ENCODE results near the gene AKAP5. TPM values are rescaled to one million over a fixed set of nuclear protein-coding genes. Genes with fewer than 3 reads are reported as not detected.

The AKAP5 gene
- total and polyA plus RNA-seq, 4 experiments from 2014 or later = 0.11 to 0.20 (median 0.14) TPM; not detected in 1

- no peaks in the 10 kb centered on the region for H3K9me3 ChIP-seq (ENCODE audit: control insufficient read depth in 1 of 2, low read length in 2 of 2)
- no peak for DNase-seq
- Mint-ChIP-seq H3K27ac (peak overlapping the region; percentile 43 to 85 (median 78)), H3K9me3 (no peaks in the 10 kb centered on the region), H3K36me3 (peaks cover 34 to 57% of the 10 kb centered on the region in 2 donors), H3K27me3 (no peaks in the 10 kb centered on the region), H3K4me3 (peak overlapping the region in 6 of 8 donors; percentile 35 to 76 (median 62)), H3K4me1 (peaks cover 42 to 85% (median 59%) of the 10 kb centered on the region in 4 donors)
- CTCF ChIA-PET (ENCODE audit: partially characterized antibody) = interaction anchor here (1.0 to 8.3 kb wide), 7 partner anchors 9 to 193 kb away, joined by 3 to 69 read pairs (median 13); no protein-coding TSS in a partner anchor
- no peak overlapping the region for H3K27ac ChIP-seq (ENCODE audit: low read depth, low read length)
- H3K36me3 ChIP-seq (ENCODE audit: insufficient read depth, low read length) = peaks cover 8% of the 10 kb centered on the region
- no peak overlapping the region for H3K4me3 ChIP-seq (ENCODE audit: low read length in 2 of 2)
- H3K4me1 ChIP-seq (ENCODE audit: insufficient read depth, low read length) = peaks cover 81% of the 10 kb centered on the region
- no peaks in the 10 kb centered on the region for H3K27me3 ChIP-seq (ENCODE audit: insufficient read depth, low read length)
- POLR2A ChIA-PET (ENCODE audit: partially characterized antibody) = interaction anchor here (1.3 to 22.4 kb wide), 6 partner anchors 9 to 44 kb away, joined by 3 to 318 read pairs (median 6); partner anchors contain the start of genes HSPA2, ZBTB1 and ZBTB25
- intact Hi-C loops (cut with micrococcal nuclease) = loop anchor here (2.0 kb wide), 1 partner anchor 14 kb away; no protein-coding TSS in a partner anchor
Observed at GRCh38 chr14:64496764-64497163, 31.5 kb downstream of the AKAP5 start.

GRCh38 chr14:64500088-64500487, 34.8 kb downstream of the AKAP5 start:
- peak overlapping the region; percentile 79 to 100 (median 96) for H3K4me3 Mint-ChIP-seq
- peaks cover 0 to 3% (median 0%) of the 10 kb centered on the region in 8 donors for H3K9me3 Mint-ChIP-seq
- peak overlapping the region; percentile 100 for H3K27ac ChIP-seq (ENCODE audit: low read depth, low read length)
- ChIA-PET POLR2A (ENCODE audit: partially characterized antibody) (interaction anchor here (3.5 to 12.6 kb wide), 3 partner anchors 11 to 112 kb away, joined by 44 to 318 read pairs (median 47); partner anchors contain the start of gene MTHFD1), CTCF (ENCODE audit: partially characterized antibody) (interaction anchor here (3.4 kb wide), 1 partner anchor 10 kb away, joined by 24 read pairs; no protein-coding TSS in a partner anchor)
- peaks cover 0 to 2% of the 10 kb centered on the region in 2 donors for H3K27me3 Mint-ChIP-seq
- no peaks in the 10 kb centered on the region for H3K27me3 ChIP-seq (ENCODE audit: insufficient read depth, low read length)
- H3K9me3 ChIP-seq (ENCODE audit: control insufficient read depth in 1 of 2, low read length in 2 of 2) = no peaks in the 10 kb centered on the region
- peaks cover 57% of the 10 kb centered on the region for H3K4me1 ChIP-seq (ENCODE audit: insufficient read depth, low read length)
- H3K36me3 Mint-ChIP-seq = peaks cover 14 to 48% of the 10 kb centered on the region in 2 donors
- H3K4me1 Mint-ChIP-seq = peaks cover 26 to 79% (median 39%) of the 10 kb centered on the region in 4 donors
- intact Hi-C loops (cut with micrococcal nuclease) = no loop called here
- no peak overlapping the region for H3K4me3 ChIP-seq (ENCODE audit: low read length in 2 of 2)
- peaks cover 7% of the 10 kb centered on the region for H3K36me3 ChIP-seq (ENCODE audit: insufficient read depth, low read length)
- peak overlapping the region; percentile 82 to 100 (median 97) for H3K27ac Mint-ChIP-seq
- no peak for DNase-seq

- Histone ChIP-seq H3K9me3 (ENCODE audit: control insufficient read depth in 1 of 2, low read length in 2 of 2) (no peaks in the 10 kb centered on the region), H3K4me3 (ENCODE audit: low read length in 2 of 2) (peak overlapping the region; percentile 47 to 77), H3K27ac (ENCODE audit: low read depth, low read length) (peak overlapping the region; percentile 100), H3K4me1 (ENCODE audit: insufficient read depth, low read length) (peaks cover 55% of the 10 kb centered on the region), H3K27me3 (ENCODE audit: insufficient read depth, low read length) (no peaks in the 10 kb centered on the region), H3K36me3 (ENCODE audit: insufficient read depth, low read length) (peaks cover 7% of the 10 kb centered on the region)
- ChIA-PET POLR2A (ENCODE audit: partially characterized antibody) (interaction anchor here (0.9 to 12.6 kb wide), 15 partner anchors 10 to 851 kb away, joined by 3 to 318 read pairs (median 6); partner anchors contain the start of genes AKAP5, CHURC1, HSPA2 and MTHFD1), CTCF (ENCODE audit: partially characterized antibody) (interaction anchor here (1.1 to 5.3 kb wide), 8 partner anchors 9 to 71 kb away, joined by 3 to 28 read pairs (median 10); no protein-coding TSS in a partner anchor)
- peak overlapping the region; percentile 94 to 100 (median 98) for H3K4me3 Mint-ChIP-seq
- DNase-seq = peak; percentile 44 to 62 (median 48)
- intact Hi-C loops (cut with micrococcal nuclease) = loop anchor here (2.0 kb wide), 4 partner anchors 23 to 649 kb away; partner anchors contain the start of gene SYNE2
- peaks cover 0 to 3% (median 0%) of the 10 kb centered on the region in 8 donors for H3K9me3 Mint-ChIP-seq
- H3K27me3 Mint-ChIP-seq = peaks cover 0 to 2% of the 10 kb centered on the region in 2 donors
- H3K36me3 Mint-ChIP-seq = peaks cover 10 to 50% of the 10 kb centered on the region in 2 donors
- H3K27ac Mint-ChIP-seq = peak overlapping the region; percentile 94 to 100 (median 99)
- peaks cover 27 to 79% (median 37%) of the 10 kb centered on the region in 4 donors for H3K4me1 Mint-ChIP-seq
Observed at GRCh38 chr14:64501411-64502171, 36.3 kb downstream of the AKAP5 start.

GRCh38 chr14:64502456-64502855, 37.2 kb downstream of the AKAP5 start:
- intact Hi-C loops (cut with micrococcal nuclease) = loop anchor here (2.0 kb wide), 4 partner anchors 24 to 650 kb away; partner anchors contain the start of gene SYNE2
- Histone ChIP-seq H3K4me3 (ENCODE audit: low read length in 2 of 2) (peak overlapping the region; percentile 47 to 77), H3K27ac (ENCODE audit: low read depth, low read length) (peak overlapping the region; percentile 100), H3K9me3 (ENCODE audit: control insufficient read depth in 1 of 2, low read length in 2 of 2) (no peaks in the 10 kb centered on the region), H3K27me3 (ENCODE audit: insufficient read depth, low read length) (no peaks in the 10 kb centered on the region), H3K36me3 (ENCODE audit: insufficient read depth, low read length) (peaks cover 7% of the 10 kb centered on the region), H3K4me1 (ENCODE audit: insufficient read depth, low read length) (peaks cover 55% of the 10 kb centered on the region)
- peaks cover 0 to 3% (median 0%) of the 10 kb centered on the region in 8 donors for H3K9me3 Mint-ChIP-seq
- H3K36me3 Mint-ChIP-seq = peaks cover 6 to 47% of the 10 kb centered on the region in 2 donors
- peaks cover 0 to 2% of the 10 kb centered on the region in 2 donors for H3K27me3 Mint-ChIP-seq
- ChIA-PET POLR2A (ENCODE audit: partially characterized antibody) (interaction anchor here (0.9 to 12.6 kb wide), 16 partner anchors 9 to 852 kb away, joined by 3 to 318 read pairs (median 5); partner anchors contain the start of genes AKAP5, CHURC1, HSPA2 and MTHFD1), CTCF (ENCODE audit: partially characterized antibody) (interaction anchor here (1.1 to 5.3 kb wide), 9 partner anchors 8 to 74 kb away, joined by 4 to 28 read pairs (median 8); no protein-coding TSS in a partner anchor)
- peaks cover 27 to 79% (median 36%) of the 10 kb centered on the region in 4 donors for H3K4me1 Mint-ChIP-seq
- peak overlapping the region; percentile 94 to 100 (median 99) for H3K27ac Mint-ChIP-seq
- peak overlapping the region; percentile 94 to 100 (median 98) for H3K4me3 Mint-ChIP-seq
- DNase-seq = peak; percentile 28 to 63 (median 32)

- peaks cover 1 to 43% of the 10 kb centered on the region in 2 donors for H3K36me3 Mint-ChIP-seq
- POLR2A ChIA-PET (ENCODE audit: partially characterized antibody) = interaction anchor here (0.6 to 12.6 kb wide), 19 partner anchors 8 to 909 kb away, joined by 3 to 318 read pairs (median 4); partner anchors contain the start of genes AKAP5, HSPA2 and MTHFD1
Observed at GRCh38 chr14:64502887-64503433, 37.7 kb downstream of the AKAP5 start.

More at GRCh38 chr14:64502887-64503433, 37.7 kb downstream of the AKAP5 start:
- Mint-ChIP-seq H3K4me1 (peaks cover 29 to 79% (median 37%) of the 10 kb centered on the region in 4 donors), H3K9me3 (peaks cover 0 to 3% (median 0%) of the 10 kb centered on the region in 8 donors), H3K27ac (peak overlapping the region; percentile 94 to 100 (median 99)), H3K4me3 (peak overlapping the region; percentile 94 to 100 (median 98)), H3K27me3 (peaks cover 0 to 2% of the 10 kb centered on the region in 2 donors)
- intact Hi-C loops (cut with micrococcal nuclease) = loop anchor here (1.0 to 2.0 kb wide), 5 partner anchors 8 to 650 kb away; partner anchors contain the start of gene SYNE2
- CTCF ChIA-PET (ENCODE audit: partially characterized antibody) = interaction anchor here (1.1 to 5.3 kb wide), 9 partner anchors 7 to 75 kb away, joined by 4 to 28 read pairs (median 8); no protein-coding TSS in a partner anchor
- Histone ChIP-seq H3K4me1 (ENCODE audit: insufficient read depth, low read length) (peaks cover 55% of the 10 kb centered on the region), H3K27me3 (ENCODE audit: insufficient read depth, low read length) (no peaks in the 10 kb centered on the region), H3K4me3 (ENCODE audit: low read length in 2 of 2) (peak overlapping the region; percentile 47 to 77), H3K27ac (ENCODE audit: low read depth, low read length) (peak overlapping the region; percentile 100), H3K9me3 (ENCODE audit: control insufficient read depth in 1 of 2, low read length in 2 of 2) (no peaks in the 10 kb centered on the region), H3K36me3 (ENCODE audit: insufficient read depth, low read length) (peaks cover 2% of the 10 kb centered on the region)
- DNase-seq = peak in 2 of 5 donors; percentile 55 to 62

Data from CD4-positive, alpha-beta memory T cell (primary cell).